Measurements from ENCODE around the gene BEST2.

- TF ChIP-seq CTCF (IDR thresholded peaks at IDR 0.05) (no peak), ETV6 (CRISPR knock-in tag; IDR thresholded peaks at IDR 0.05) (no peak), PRRX2 (CRISPR knock-in tag; IDR thresholded peaks at IDR 0.05) (no peak), IRF2 (CRISPR knock-in tag; IDR thresholded peaks at IDR 0.05; ENCODE audit: borderline replicate concordance, low read depth) (no peak), ESRRA (CRISPR knock-in tag; IDR thresholded peaks at IDR 0.05; ENCODE audit: borderline replicate concordance) (no peak), SP1 (CRISPR knock-in tag; conservative IDR thresholded peaks at IDR 0.05) (no peak), USF1 (CRISPR knock-in tag; IDR thresholded peaks at IDR 0.05) (no peak), NR2C2 (CRISPR knock-in tag; IDR thresholded peaks at IDR 0.05) (no peak), STAT6 (CRISPR knock-in tag; conservative IDR thresholded peaks at IDR 0.05; ENCODE audit: low read depth) (no peak), ZNF121 (CRISPR knock-in tag; IDR thresholded peaks at IDR 0.05) (no peak), GTF2I (CRISPR knock-in tag; conservative IDR thresholded peaks at IDR 0.05) (no peak)
These were observed 45.8 kb upstream of the BEST2 start for GRCh38 chr19:12705654-12706331.

All from WTC11 (cell line).